IPS-NIHi7 (cell line): ENCODE measurements around the gene RCOR1.
"Not testable (repeated sequence)": the region's sequence is repeated elsewhere in the genome, so short reads cannot be mapped to it uniquely, and the experiment has no call there.

Experiments
- DNase-seq: peaks from one replicate; pipeline ENCODE4 v3.0.0; 2012; ENCODE audit warnings: mixed read lengths; ENCODE audit errors: extremely low spot score

Gene RCOR1

GRCh38 chr14:102751088-102751487 is 158.6 kb downstream of the RCOR1 start:
- no peak for DNase-seq

GRCh38 chr14:102752239-102752847 is 159.9 kb downstream of the RCOR1 start:
- DNase-seq, result no peak

GRCh38 chr14:102754370-102755262 is 162.2 kb downstream of the RCOR1 start:
- DNase-seq, result no peak

- no peak for DNase-seq
Observed at GRCh38 chr14:102757646-102758045, 165.2 kb downstream of the RCOR1 start.

- no peak for DNase-seq
Observed at GRCh38 chr14:102758087-102758486, 165.6 kb downstream of the RCOR1 start.

- peak; percentile 51 for DNase-seq
Observed at GRCh38 chr14:102759456-102760187, 167.2 kb downstream of the RCOR1 start.

- peak; percentile 67 for DNase-seq
Observed at GRCh38 chr14:102760496-102761193, 168.2 kb downstream of the RCOR1 start.

- DNase-seq, result no peak
Observed at GRCh38 chr14:102761206-102761605, 168.8 kb downstream of the RCOR1 start.

GRCh38 chr14:102764220-102764671 is 171.8 kb downstream of the RCOR1 start:
- no peak for DNase-seq

GRCh38 chr14:102765770-102766169 is 173.3 kb downstream of the RCOR1 start:
- not testable (repeated sequence) for DNase-seq

- DNase-seq, result no peak
Observed at GRCh38 chr14:102768223-102769048, 176.0 kb downstream of the RCOR1 start.

GRCh38 chr14:102769049-102769327 is 176.5 kb downstream of the RCOR1 start:
- no peak for DNase-seq

- no peak for DNase-seq
Observed at GRCh38 chr14:102770147-102771123, 178.0 kb downstream of the RCOR1 start.

- no peak for DNase-seq
Observed at GRCh38 chr14:102771144-102771543, 178.7 kb downstream of the RCOR1 start.

- peak; percentile 75 for DNase-seq
Observed at GRCh38 chr14:102772781-102773570, 180.5 kb downstream of the RCOR1 start.

- peak; percentile 76 for DNase-seq
Observed at GRCh38 chr14:102774391-102775153, 182.1 kb downstream of the RCOR1 start.

GRCh38 chr14:102775855-102776760 is 183.7 kb downstream of the RCOR1 start:
- DNase-seq, result no peak
